ENCODE results near the gene PXMP4.

DNA sequence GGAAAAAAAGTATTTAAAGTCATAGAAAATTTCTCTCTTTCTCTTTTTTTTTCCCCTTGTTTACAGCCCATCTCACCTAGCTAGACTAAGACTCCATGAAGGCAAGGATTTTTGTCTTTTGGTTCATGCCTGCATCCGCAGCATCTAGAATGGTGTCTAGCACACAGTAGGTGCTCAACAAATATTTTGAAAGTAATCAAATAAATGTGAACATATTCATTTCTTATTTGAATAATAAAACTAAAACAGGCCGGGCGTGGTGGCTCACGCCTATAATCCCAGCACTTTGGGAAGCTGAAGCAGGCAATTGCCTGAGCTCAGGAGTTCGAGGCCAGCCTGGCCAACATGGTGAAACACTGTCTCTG, 7.0 kb upstream of the PXMP4 start:
- TF ChIP-seq, protein P1, sequence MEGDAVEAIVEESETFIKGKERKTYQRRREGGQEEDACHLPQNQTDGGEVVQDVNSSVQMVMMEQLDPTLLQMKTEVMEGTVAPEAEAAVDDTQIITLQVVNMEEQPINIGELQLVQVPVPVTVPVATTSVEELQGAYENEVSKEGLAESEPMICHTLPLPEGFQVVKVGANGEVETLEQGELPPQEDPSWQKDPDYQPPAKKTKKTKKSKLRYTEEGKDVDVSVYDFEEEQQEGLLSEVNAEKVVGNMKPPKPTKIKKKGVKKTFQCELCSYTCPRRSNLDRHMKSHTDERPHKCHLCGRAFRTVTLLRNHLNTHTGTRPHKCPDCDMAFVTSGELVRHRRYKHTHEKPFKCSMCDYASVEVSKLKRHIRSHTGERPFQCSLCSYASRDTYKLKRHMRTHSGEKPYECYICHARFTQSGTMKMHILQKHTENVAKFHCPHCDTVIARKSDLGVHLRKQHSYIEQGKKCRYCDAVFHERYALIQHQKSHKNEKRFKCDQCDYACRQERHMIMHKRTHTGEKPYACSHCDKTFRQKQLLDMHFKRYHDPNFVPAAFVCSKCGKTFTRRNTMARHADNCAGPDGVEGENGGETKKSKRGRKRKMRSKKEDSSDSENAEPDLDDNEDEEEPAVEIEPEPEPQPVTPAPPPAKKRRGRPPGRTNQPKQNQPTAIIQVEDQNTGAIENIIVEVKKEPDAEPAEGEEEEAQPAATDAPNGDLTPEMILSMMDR (IDR thresholded peaks at IDR 0.05; ENCODE audit: low read depth, low read length, poor library complexity, severe bottlenecking), result no peak
- no peak for TF ChIP-seq EZH2phosphoT487 (IDR thresholded peaks at IDR 0.05; ENCODE audit: borderline replicate concordance, low read length)
